Activated effector memory CD4-positive, alpha-beta T cell treated with anti-CD3 and anti-CD28 coated beads, Interleukin-2, amount 50 U/mL, for 16 hours (primary cell): ENCODE data around the gene BMPR1A.

ENCODE experiments used
- DNase-seq: peaks from one replicate; pipeline ENCODE4 v3.0.0-alpha.2; 2020

Gene BMPR1A

GRCh38 chr10:86768412-86769062 lies 12.1 kb downstream of the BMPR1A start:
- DNase-seq: no peak

GRCh38 chr10:86769991-86770390 lies 13.6 kb downstream of the BMPR1A start:
- no peak for DNase-seq

- no peak for DNase-seq
These were observed 14.1 kb downstream of the BMPR1A start for GRCh38 chr10:86770412-86770960.

DNA sequence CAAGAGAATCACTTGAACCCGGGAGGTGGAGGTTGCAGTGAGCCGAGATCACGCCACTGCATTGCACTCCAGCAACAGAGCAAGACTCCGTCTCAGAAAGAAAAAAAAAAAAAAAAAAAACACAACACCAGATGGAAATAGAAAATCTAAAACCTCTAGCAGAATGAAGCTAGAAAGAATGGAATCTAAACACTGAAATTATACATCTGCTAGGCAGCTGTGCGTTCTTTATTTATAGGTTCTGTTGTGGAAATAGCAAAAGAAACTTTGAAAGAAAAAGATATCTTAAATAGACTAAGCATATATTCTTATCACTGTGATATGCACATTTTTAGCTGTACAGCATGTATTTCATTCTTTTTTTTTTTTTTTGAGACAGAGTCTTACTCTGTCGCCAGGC lies 17.1 kb downstream of the BMPR1A start:
- no peak for DNase-seq

DNA sequence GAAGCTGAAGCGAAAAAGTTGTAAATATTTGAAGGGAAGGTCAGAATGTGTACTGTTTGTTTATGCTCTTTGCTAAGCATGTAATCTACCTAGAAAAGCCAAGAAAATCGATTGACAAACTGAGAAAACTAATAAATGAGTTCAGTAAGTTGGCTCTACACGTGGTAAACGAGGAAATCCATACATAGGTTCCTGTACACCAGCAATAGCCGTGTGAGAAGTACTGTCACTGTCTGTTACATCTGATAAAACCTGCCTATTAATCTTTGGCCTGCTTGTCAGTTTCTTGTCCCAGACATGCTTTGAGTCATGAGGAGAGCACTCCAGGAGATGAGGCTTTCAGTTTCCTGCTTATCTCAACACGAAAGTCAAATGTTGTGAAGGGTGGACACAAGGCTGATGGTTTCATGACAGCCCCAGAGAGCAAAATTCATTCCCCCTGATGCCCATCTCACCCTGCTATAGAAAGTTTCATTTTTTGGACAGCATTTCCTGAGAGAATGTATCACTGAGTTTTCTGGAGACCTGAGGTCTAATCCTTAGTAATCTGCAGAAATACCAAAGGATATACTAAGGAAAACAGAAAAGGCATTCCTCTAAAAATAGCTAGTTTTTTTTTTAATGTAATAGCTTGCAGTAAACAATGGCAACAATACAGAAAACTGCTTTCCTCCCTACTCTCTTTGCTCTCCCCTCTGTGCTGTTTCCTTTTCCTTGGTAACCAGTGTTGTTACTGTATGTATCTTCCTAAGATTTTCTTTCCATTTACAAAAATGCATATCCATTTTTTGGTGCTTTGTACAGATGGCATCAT lies 18.8 kb downstream of the BMPR1A start:
- DNase-seq: no peak

DNA sequence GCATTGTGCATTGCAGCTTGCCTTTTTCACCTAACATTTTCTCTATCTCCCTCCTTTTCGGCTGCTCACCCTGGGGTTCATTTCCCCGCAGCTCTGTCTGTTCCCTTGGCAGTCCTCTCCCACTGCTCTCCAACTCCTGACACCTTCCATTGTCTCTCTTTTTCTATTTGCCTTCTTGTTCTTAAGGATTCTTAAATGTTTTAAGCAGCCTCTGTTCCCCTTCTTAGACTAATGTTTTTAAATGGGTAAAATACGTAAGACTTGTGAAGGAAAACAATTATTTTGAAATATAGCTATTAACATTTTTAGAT lies 19.4 kb downstream of the BMPR1A start:
- no peak for DNase-seq

DNA sequence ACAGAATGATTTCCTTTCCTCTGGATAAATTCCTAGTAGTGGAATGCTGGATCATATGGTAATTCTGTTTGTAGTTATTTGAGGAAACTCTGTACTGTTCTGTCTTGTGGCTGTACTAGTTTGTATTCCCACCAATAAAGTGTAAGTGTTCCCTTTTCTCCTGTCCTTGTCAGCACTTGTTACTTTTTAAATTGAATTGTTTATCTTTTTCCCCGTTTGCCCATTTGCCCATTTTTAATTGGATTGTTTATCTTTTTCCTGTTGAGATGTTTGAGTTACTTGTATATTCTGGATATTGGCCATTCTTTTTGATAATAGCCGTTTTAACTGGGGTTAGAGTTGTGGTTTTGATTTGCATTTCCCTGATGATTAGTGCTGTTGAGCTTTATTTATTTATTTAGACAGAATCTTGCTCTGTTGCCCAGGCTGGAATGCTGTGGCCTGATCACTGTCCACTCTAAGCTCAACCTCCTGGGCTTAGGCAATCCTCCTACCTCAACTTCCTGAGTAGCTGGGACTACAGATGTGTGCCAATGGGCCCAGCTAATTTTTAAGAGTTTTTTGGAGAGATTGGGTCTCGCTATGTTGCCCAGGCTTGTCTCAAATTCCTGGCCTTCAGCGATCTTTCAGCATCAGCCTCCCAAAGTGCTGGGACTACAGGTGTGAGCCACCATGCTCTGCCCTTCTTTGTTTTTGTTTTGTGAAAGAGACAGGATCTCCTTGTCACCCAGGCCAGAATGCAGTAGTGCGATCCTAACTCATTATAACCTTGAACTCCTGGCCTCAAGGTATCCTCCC lies 23.0 kb downstream of the BMPR1A start:
- DNase-seq: no peak

- no peak for DNase-seq
These were observed 26.4 kb downstream of the BMPR1A start for GRCh38 chr10:86782701-86783418.

DNA sequence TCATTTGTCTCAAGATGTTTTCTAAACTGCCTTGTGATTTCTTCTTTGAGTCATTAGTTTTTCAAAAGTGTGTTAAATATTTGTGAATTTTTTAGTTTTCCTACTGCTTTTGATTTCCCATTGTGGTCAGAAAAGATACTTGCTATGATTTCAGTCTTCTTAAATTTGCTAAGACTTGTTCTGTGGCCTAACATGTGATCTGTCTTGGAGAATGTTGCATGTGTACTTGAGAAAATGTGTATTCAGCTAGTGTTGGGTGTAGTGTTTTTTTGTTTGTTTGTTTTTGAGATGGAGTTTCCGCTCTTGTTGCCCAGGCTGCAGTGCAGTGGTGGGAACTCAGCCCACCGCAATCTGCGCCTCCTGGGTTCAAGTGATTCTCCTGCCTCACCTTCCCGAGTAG lies 28.6 kb downstream of the BMPR1A start:
- DNase-seq: no peak

GRCh38 chr10:86785968-86786367 lies 29.5 kb downstream of the BMPR1A start:
- no peak for DNase-seq

GRCh38 chr10:86786368-86786767 lies 29.9 kb downstream of the BMPR1A start:
- DNase-seq: no peak

DNA sequence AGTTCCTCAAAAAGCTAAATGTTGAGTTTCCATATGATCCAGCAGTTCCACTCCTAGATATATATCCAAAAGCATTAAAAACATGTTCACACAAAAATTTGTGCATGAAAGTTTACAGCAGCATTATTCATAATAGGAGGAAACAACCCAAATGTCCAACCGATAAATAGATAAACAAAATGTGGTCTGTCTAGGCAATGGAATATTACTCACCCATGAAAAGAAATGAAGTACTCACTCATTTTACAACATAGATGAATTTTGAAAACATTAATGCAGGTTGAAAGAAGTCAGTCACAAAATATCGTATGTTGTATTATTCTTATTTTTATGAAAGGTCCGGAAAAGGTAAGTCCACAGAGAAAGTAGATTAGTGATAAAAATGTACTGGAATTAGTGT lies 34.0 kb downstream of the BMPR1A start:
- no peak for DNase-seq

DNA sequence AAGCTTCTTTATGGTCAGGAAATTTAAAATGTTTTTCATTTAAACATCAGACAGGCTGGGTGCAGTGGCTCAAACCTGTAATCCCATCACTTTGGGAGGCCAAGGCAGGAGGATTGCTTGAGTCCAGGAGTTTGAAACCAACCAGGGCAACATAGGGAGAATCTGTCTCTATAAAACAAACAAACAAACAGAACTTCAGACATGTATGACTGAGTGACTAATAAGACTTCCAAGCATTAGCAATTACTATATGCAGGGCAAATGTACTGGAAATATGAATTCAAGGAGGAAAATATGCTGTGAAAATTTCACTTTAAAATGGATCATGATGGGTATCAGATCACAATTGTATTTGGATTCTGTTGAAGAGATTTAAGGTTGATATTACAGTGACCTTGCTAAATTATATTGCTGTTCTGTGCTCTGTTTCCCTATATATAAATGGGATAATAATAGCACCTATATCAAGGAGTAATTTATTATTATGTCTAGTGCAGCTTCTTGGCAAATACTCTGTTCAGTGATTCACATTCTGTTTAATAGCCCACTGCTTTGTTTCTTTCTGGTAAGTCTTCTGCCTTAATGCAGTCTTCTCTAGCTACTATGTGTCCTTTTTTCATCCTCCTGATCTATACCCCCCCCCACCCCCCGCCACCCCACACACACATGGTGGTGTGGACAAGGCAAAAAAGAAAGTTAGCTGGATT lies 36.2 kb downstream of the BMPR1A start:
- DNase-seq: no peak

DNA sequence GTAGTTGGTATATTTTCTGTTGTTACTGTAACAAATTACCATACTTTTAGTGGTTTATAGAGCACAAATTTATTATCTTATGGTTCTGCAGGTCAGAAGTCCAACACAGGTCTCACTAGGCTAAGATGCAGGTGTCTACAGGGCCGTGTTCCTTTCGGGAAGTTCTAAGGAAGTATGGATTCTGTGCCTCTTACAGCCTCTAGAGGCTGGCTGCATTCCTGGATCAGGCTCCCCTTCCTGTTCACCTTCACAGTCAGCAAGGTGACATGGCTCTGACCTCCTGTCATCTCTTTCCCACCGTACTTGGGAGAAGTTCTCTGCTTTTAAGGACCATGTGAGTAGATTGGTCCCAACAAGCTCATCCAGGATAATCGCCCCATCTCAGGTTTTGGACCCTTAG lies 37.3 kb downstream of the BMPR1A start:
- DNase-seq: no peak

GRCh38 chr10:86795353-86795752 lies 38.9 kb downstream of the BMPR1A start:
- no peak for DNase-seq

DNA sequence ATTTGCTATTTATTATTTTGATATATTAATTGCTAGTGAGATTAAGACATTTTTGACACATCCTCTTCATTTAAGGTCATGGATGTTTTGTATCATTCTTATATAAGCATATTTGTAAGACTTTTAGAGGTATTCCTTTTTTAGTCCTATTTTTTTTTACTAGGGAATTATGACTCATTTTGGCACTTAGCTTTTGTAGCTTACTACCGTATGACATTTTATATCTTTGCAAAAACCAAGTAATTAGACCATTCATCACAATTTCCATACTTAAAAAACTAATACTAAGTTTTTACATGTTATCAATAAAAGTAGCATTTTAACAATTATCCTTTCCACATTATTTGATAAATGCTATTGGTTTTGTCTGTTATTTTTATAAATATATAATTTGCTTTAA lies 41.6 kb downstream of the BMPR1A start:
- no peak for DNase-seq

- no peak for DNase-seq
These were observed 42.2 kb downstream of the BMPR1A start for GRCh38 chr10:86798611-86799010.

GRCh38 chr10:86799188-86799845 lies 42.9 kb downstream of the BMPR1A start:
- no peak for DNase-seq

DNA sequence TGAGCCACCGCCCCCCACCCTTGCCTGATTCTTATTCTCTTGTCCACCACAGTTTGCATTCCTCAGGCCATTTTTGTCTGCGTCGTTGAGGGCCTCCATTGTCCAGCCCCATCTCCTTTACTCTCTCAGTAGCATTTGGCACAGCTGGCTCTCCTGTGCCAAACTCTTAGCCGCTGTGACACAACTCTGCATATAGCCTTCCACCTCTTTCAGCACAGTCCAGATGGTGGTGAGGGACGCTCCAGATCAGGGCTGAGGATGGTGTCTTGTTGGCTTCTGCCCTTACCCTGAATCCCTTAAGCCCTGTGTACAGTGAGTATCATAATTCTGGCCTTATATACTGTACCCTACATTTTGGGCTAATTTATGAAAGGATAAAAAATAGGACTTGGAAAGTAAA lies 45.6 kb downstream of the BMPR1A start:
- no peak for DNase-seq

DNA sequence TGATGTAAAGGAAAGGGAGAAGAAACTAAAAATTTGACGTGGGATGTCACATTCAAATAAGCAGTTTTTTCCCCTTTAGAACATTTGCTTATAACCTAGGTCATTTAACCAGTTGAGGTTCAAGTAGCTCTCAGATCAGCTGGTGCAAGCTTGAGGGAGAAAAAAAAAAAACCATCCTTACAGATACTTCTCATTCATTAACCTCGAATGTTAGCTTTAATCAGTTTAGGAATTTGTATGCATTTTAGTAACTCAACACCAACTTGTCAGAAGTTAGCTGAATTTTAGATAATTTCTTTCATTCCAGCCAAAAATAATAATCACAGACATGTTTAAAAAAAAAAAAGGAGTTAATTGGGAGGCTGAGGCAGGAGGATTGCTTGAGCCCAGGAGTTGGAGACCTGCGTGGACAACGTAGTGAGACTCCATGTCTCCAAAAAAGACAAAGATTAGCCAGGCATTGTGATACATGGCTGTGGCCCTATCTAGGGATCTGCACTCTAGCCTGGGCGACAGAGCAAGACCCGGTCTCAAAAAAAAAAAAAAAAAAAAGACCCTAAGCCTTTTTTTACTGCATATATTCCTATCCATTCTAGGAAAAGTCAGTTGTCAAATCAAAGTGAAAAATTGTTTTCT lies 46.2 kb downstream of the BMPR1A start:
- DNase-seq: no peak

DNA sequence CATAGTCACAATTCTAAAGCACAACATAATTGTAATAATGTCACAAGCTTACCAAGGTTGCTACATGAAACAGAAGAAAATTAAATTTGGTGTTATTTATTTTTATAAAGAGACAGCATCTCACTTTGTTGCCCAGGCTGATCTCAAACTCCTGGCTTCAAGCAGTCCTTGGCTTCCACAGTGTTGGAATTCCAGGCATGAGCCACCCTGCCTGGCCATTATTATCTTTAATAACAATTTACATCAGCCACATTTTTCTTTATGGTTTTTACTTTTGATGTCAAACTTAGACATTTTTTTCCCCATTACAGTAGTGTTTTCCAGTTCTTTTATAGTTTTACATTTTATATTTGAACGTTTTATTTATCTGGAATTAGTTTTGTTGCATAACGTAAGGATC lies 46.7 kb downstream of the BMPR1A start:
- DNase-seq: no peak
